HL-60 (cell line): ENCODE results near the gene DCHS1.

Source experiments
- GABPA ChIP-seq: IDR thresholded peaks from 2 replicates; pipeline ENCODE4 v1.6.1; 2012; ENCODE audit warnings: low read depth
- POLR2AphosphoS5 ChIP-seq: IDR thresholded peaks from 2 replicates; pipeline ENCODE4 v1.6.1; 2012; ENCODE audit warnings: low read depth
- SPI1 ChIP-seq: IDR thresholded peaks from 2 replicates; pipeline ENCODE4 v1.6.1; 2012; ENCODE audit warnings: low read depth, mild to moderate bottlenecking, borderline replicate concordance
- TF ChIP-seq, protein P1 (sequence below): IDR thresholded peaks from one replicate; pipeline ENCODE4 v1.5.1; 2011; ENCODE audit warnings: low read length, control low read depth, inconsistent platforms; ENCODE audit not compliant: insufficient read depth
- TF ChIP-seq, protein P2 (sequence below): IDR thresholded peaks from 2 replicates; pipeline ENCODE4 v1.6.1; 2012; ENCODE audit warnings: low read depth; ENCODE audit not compliant: insufficient replicate concordance

- TF ChIP-seq GABPA, result no peak
- no peak for TF ChIP-seq POLR2AphosphoS5
- TF ChIP-seq, protein P1, sequence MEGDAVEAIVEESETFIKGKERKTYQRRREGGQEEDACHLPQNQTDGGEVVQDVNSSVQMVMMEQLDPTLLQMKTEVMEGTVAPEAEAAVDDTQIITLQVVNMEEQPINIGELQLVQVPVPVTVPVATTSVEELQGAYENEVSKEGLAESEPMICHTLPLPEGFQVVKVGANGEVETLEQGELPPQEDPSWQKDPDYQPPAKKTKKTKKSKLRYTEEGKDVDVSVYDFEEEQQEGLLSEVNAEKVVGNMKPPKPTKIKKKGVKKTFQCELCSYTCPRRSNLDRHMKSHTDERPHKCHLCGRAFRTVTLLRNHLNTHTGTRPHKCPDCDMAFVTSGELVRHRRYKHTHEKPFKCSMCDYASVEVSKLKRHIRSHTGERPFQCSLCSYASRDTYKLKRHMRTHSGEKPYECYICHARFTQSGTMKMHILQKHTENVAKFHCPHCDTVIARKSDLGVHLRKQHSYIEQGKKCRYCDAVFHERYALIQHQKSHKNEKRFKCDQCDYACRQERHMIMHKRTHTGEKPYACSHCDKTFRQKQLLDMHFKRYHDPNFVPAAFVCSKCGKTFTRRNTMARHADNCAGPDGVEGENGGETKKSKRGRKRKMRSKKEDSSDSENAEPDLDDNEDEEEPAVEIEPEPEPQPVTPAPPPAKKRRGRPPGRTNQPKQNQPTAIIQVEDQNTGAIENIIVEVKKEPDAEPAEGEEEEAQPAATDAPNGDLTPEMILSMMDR, result no peak
- TF ChIP-seq, protein P2, sequence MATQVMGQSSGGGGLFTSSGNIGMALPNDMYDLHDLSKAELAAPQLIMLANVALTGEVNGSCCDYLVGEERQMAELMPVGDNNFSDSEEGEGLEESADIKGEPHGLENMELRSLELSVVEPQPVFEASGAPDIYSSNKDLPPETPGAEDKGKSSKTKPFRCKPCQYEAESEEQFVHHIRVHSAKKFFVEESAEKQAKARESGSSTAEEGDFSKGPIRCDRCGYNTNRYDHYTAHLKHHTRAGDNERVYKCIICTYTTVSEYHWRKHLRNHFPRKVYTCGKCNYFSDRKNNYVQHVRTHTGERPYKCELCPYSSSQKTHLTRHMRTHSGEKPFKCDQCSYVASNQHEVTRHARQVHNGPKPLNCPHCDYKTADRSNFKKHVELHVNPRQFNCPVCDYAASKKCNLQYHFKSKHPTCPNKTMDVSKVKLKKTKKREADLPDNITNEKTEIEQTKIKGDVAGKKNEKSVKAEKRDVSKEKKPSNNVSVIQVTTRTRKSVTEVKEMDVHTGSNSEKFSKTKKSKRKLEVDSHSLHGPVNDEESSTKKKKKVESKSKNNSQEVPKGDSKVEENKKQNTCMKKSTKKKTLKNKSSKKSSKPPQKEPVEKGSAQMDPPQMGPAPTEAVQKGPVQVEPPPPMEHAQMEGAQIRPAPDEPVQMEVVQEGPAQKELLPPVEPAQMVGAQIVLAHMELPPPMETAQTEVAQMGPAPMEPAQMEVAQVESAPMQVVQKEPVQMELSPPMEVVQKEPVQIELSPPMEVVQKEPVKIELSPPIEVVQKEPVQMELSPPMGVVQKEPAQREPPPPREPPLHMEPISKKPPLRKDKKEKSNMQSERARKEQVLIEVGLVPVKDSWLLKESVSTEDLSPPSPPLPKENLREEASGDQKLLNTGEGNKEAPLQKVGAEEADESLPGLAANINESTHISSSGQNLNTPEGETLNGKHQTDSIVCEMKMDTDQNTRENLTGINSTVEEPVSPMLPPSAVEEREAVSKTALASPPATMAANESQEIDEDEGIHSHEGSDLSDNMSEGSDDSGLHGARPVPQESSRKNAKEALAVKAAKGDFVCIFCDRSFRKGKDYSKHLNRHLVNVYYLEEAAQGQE, result no peak
- no peak for TF ChIP-seq SPI1
Measured at GRCh38 chr11:6596239-6596877, 59.3 kb downstream of the DCHS1 start.
